NCI-H82 (cell line): ENCODE results near the gene SLC9A9.

ENCODE experiments used
- DNase-seq: peaks from one replicate; lab custom pipeline; 2025; lab: John Stamatoyannopoulos, UW

SLC9A9 gene

GRCh38 chr3:143843587-143843986 lies 4.7 kb downstream of the SLC9A9 start:
- DNase-seq: peak; percentile 82

GRCh38 chr3:143840636-143841035 lies 7.6 kb downstream of the SLC9A9 start:
- no peak for DNase-seq

DNA sequence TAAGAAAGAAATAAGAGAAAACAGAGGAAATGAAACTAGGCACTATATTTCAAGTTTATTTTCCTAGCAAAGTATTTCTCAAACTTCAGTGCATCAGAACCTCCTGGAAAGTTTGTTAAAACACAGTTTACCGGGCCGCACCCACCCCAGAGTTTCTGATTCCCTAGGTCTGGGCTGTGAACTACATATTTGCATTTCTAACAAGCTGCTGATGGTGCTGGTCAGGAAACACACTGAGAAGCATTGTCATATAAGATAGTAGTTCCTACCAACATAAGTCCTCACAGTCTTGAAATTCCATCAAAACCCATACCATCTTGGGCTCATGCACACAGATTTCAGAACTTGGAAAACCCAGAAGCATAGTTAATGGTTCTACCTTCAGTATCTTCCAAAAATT lies 8.3 kb downstream of the SLC9A9 start:
- no peak for DNase-seq

DNA sequence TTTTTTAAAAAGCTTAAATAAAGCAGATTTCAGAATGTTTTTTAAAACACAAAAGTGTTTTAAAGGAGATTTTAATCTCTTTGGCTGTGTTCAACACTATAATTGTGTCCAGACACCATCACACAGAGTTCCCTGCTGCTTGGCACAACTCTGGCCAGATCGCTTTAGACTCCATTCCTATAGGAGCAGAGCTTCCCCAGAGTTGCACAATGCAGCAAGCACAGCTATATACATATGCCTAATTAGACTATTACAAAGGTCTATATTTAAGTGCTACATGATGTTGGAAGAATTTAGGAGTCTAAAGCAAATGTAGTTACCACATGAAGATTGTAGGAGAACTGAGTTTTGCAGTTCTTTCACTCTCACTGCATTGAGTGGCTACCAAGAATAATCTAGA lies 11.2 kb downstream of the SLC9A9 start:
- no peak for DNase-seq

GRCh38 chr3:143835312-143835711 lies 13.0 kb downstream of the SLC9A9 start:
- DNase-seq: no peak

- peak; percentile 67 for DNase-seq
Observed at GRCh38 chr3:143832433-143832832, 15.8 kb downstream of the SLC9A9 start.

DNA sequence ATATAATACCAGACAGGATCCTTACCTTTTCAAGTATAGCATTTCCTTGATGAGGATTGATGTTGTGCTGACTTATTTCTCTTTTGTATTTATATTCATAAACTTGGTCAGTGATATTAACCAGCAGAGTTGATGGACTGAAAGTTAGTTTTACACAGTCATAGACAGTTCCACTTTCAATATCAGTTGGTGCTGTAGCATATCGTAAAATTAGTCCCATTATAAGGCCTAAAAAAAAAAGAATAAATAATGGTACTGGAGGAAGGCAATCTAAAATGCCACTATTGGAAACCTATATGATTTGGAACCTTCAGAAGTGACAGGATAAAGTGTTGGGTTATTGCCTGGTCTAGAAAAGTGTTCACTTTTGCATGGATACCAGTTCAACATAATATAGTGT lies 16.3 kb downstream of the SLC9A9 start:
- DNase-seq: no peak

GRCh38 chr3:143831208-143831607 lies 17.1 kb downstream of the SLC9A9 start:
- DNase-seq: no peak

DNA sequence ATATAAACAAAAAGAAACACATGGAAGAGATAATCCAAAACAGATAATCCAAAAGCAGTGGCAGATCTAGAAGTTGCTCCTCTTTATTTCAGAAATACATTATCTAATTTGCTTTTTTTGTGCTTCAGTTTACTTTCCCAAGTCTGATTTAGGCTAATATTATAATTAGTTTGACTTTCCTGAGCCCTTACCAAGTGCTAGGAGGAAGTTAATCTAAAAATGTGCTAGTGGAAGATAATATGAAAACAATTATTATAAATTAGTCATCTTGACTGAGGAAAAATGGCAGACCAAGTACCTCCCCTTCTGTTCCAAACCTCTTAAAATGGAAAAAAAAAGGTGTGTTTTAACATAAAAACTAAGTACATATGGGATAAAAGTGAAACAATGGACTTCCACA lies 17.5 kb downstream of the SLC9A9 start:
- DNase-seq: no peak

- DNase-seq: peak; percentile 47
Observed at GRCh38 chr3:143830063-143830462, 18.2 kb downstream of the SLC9A9 start.

DNA sequence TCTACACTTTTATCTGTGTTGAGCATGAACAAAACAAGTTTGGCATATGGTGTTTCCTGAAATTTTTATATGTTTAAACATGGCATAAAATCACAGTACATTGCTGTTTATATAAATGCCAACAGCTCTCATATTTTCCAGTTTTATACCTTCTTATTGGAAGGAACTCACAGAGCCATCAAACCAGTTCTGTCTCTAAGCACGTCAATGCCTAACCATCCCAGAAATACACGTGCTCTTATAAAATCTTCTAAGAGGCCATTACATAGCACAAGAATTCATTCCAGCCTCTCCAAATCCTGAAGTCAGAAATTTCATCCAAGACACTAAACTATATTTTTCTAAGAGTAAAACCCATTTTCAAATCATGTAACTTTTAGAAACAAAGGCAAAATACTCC lies 20.8 kb downstream of the SLC9A9 start:
- DNase-seq: no peak

DNA sequence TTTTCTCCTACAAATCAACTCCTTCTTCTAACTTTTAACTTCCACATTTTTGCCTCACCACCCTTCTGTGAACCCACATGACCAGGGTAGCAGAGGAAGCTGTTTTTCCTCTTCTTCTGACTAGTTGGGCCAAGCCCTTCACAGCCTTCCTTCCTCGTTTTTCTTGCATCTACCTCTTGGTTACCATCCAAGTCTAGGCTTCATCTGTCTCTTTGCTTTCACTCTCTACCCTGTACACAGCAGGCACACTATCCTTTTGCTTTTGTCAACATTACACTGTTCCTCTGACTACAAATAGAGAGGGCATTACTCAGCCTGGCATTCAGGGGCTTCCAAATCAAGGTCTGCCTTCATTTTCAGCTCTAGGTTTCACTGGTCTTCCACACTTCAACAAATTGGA lies 22.0 kb downstream of the SLC9A9 start:
- no peak for DNase-seq

- no peak for DNase-seq
Observed at GRCh38 chr3:143825513-143825912, 22.8 kb downstream of the SLC9A9 start.

DNA sequence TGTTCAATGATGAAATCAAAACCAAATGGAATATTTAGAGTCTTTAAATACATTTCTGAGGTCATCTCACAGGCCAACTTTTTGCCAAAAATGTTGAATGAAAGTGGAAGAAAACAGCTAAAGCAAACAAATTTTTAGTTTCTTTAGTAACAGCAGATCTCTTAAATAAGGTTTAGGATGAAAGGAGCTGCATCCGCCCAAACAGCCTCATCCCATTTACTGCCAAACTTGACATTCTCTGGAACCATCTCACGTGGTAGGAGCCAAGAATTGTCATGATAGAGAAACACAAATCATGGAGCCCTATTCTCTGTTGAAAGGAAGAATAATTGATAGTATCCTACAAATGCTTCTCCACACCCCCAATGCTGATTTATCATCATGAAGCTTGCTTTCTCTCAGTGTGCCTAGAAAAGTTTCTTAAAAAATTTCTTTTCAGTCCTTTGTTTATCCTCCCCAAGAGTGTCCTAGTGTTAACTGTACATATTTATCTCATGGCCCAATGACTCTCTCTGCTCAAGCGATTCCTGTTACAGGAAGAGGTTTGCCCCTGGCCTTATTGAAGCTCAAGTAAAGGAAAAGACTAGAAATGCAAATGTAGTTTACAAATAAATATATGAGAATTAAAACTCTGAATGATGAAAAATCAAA lies 23.4 kb downstream of the SLC9A9 start:
- DNase-seq: no peak

- no peak for DNase-seq
Observed at GRCh38 chr3:143822798-143823197, 25.5 kb downstream of the SLC9A9 start.

GRCh38 chr3:143822374-143822773 lies 25.9 kb downstream of the SLC9A9 start:
- peak; percentile 30 for DNase-seq

GRCh38 chr3:143821862-143822261 lies 26.4 kb downstream of the SLC9A9 start:
- no peak for DNase-seq

DNA sequence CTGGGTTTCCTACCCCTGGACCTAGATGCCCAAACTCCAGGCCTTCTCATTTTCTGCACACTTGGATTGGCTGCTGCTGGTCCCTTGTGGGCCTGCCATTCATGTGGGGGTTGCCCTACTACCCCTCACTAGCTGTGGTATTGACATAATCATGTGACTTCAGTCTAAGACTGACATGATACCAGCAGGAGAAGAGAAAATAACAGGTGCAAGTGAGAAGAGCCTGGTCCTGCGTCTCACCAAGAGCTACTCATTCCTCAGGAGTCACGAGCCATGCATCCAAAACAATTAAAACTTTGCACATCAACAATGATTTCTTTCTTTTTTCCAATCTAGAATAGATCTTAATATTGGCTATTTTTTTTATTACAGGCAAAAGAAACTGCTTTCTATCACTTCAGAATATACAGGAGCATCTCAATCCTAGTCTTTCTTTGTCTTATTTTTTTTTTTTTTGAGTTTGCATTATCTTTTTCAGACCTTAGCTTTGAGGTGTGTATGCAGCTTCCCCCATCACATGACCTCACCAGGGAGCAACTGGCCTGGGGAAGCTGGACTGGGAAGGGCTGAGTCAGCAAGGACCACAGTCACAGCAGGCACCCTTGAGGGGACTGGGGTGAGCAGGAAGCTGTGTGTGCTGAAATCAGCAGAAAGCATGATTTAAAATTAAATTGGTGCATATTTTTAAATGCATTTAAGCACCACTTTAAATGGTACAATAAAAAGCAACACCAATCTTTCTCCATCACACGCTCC lies 27.6 kb downstream of the SLC9A9 start:
- no peak for DNase-seq

DNA sequence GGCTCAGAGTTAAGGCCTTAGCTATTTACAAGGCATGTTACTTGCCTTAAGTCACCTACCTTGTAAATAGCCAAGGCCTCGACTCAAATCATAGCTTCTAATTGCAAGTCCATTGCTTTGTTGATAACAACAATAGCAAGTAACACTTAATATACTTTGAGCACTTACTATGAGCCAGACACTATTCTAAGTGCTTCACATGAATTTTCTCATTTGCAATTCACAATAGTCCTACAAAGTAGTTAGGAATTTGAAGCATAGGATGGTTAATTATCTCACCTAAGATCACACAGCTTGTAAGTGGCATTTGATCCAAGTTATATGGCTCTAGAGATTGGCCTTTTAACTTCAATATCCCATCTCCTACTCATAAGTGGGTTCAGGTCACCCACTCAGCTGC lies 28.4 kb downstream of the SLC9A9 start:
- DNase-seq: no peak

- DNase-seq: no peak
Observed at GRCh38 chr3:143814443-143814889, 33.8 kb downstream of the SLC9A9 start.

DNA sequence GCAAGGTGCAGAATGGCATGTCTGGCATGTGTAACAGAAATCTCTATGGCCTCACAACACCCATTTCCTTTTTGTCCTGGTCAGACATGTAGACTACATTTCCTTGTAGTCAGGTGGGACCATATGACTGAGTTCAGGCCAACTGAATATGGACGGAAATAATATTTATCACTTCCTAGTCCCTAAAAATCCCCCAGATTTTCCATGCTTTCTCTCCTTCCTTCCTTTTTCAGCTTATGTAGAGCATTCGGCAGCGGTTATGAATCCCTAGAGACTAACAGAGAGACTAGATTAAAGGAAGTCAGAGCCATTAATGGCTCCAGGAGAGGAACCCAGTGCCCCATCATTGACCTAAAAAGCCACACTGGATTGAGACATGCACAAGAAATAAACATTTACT lies 35.8 kb downstream of the SLC9A9 start:
- DNase-seq: no peak

DNA sequence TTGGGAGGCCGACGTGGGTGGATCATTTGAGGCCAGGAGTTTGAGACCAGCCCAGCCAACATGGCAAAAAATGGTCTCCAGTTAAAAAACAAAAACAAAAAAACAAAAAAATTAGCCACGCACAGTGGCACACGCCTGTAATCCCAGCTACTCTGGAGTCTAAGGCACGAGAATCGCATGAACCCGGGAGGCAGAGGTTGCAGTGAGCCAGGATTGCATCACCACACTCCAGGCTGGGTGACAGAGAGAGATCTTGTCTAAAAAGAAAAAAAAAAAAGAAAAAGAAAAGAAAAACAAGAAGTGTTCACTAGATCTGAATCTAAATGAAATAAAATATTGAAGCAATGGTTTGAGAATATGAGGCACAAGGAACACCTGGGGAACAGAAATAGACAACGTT lies 36.7 kb downstream of the SLC9A9 start:
- no peak for DNase-seq

- no peak for DNase-seq
Observed at GRCh38 chr3:143810953-143811265, 37.4 kb downstream of the SLC9A9 start.
